HepG2 (cell line): ENCODE data around the gene JUND. TPM values are rescaled to one million over a fixed set of nuclear protein-coding genes. Genes with fewer than 3 reads are reported as not detected.
A peak's percentile ranks its signal among the peaks of the same experiment; 100 is the strongest.

Experiments used
- ATAC-seq: fragments of 200-7000 bp; cut with Tn5 transposase; 3 replicates; pipeline ENCODE4 v1.9.1; 2020; ENCODE audit warnings: mild to moderate bottlenecking, moderate library complexity
- BruUV-seq: library from RNA; stranded (reverse); fragments of 400-500 nt; replicated peaks from 2 replicates; lab custom pipeline; 2021; lab: Mats Ljungman, UMichigan
- CTCF ChIA-PET: fragments of 300-600 bp; formaldehyde crosslinking; extraction: SDS; loops from one replicate; lab custom pipeline; 2021; ENCODE audit warnings: low total read pairs, inconsistent platforms, low intra/inter-chr PET ratio; lab: Yijun Ruan, JAX
- POLR2A ChIA-PET: fragments of 350-600 bp; sonication (Branson Sonifier 250); formaldehyde crosslinking; loops from one replicate; lab custom pipeline; 2020; ENCODE audit warnings: antibody characterized with exemption, inconsistent platforms; lab: Yijun Ruan, JAX
- DNase-seq: peaks from one replicate; pipeline ENCODE4 v3.0.0-alpha.2; 2015; ENCODE audit warnings: low spot score
- FAIRE-seq: peaks from 3 replicates; lab custom pipeline; 2011; peaks lifted over from hg19 to GRCh38; lab: Jason Lieb, UNC
- H2AFZ ChIP-seq: one replicate; pipeline ENCODE4 v1.6.1; 2011; ENCODE audit warnings: low read length, inconsistent platforms
- H3K27ac ChIP-seq: fragments of 300-600 bp; 3 replicates; pipeline ENCODE4 v1.8.0; 2011; ENCODE audit warnings: mixed run types, mild to moderate bottlenecking, mixed read lengths, low read length, inconsistent platforms; ENCODE audit not compliant: insufficient read depth; ENCODE audit errors: extremely low read length
- H3K27me3 ChIP-seq, 2 experiments: fragments of 200-600 bp in 1 of 2; 2 replicates in 1 of 2; 3 replicates in 1 of 2; pipeline versions ENCODE4 v1.6.0 to v1.8.0; 2011; ENCODE audit warnings: low read length in 2 of 2, mild to moderate bottlenecking in 2 of 2, moderate library complexity in 2 of 2, inconsistent platforms in 1 of 2; ENCODE audit not compliant: insufficient read depth in 2 of 2, control insufficient read depth in 1 of 2
- H3K36me3 ChIP-seq, 2 experiments: fragments of 200-600 bp in 1 of 2; replicated peaks in 1 of 2; 2 replicates in 1 of 2; 3 replicates in 1 of 2; pipeline versions ENCODE4 v1.5.1 to v1.8.0; 2011; ENCODE audit warnings: low read length in 2 of 2, inconsistent platforms in 1 of 2; ENCODE audit not compliant: insufficient read depth in 2 of 2, control insufficient read depth in 1 of 2
- H3K4me1 ChIP-seq: 2 replicates; pipeline ENCODE4 v1.5.1; 2012; ENCODE audit warnings: low read length, inconsistent platforms; ENCODE audit not compliant: insufficient read depth
- H3K4me2 ChIP-seq: 2 replicates; pipeline ENCODE4 v1.6.0; 2011; ENCODE audit warnings: low read depth, low read length, inconsistent platforms
- H3K4me3 ChIP-seq, 3 experiments: fragments of 200-600 bp in 1 of 3; sonication (generic), shearing (Covaris generic) in 1 of 3; replicated peaks in 1 of 3; 2 replicates each; pipeline ENCODE4 v1.5.1; 2011 to 2016; ENCODE audit warnings: low read length in 3 of 3, inconsistent platforms in 2 of 3, low read depth in 2 of 3, mild to moderate bottlenecking in 2 of 3, control low read depth in 1 of 3, mixed read lengths in 1 of 3; ENCODE audit not compliant: insufficient read depth in 1 of 3
- H3K79me2 ChIP-seq: one replicate; pipeline ENCODE4 v1.6.1; 2011; ENCODE audit warnings: low read length, inconsistent platforms; ENCODE audit not compliant: insufficient read depth
- H3K9ac ChIP-seq: 2 replicates; pipeline ENCODE4 v1.6.0; 2011; ENCODE audit warnings: mild to moderate bottlenecking, low read depth, low read length, inconsistent platforms; ENCODE audit not compliant: insufficient read depth
- H3K9me3 ChIP-seq: 2 replicates; pipeline ENCODE4 v1.5.1; 2012; ENCODE audit warnings: mild to moderate bottlenecking, low read length
- H4K20me1 ChIP-seq: 2 replicates; pipeline ENCODE4 v1.6.0; 2011; ENCODE audit warnings: inconsistent platforms, mild to moderate bottlenecking, low read length, moderate library complexity; ENCODE audit not compliant: insufficient read depth
- AKAP8 ChIP-seq: sonication (generic); formaldehyde crosslinking; IDR thresholded peaks from 2 replicates; pipeline ENCODE4 v1.5.1; 2020; ENCODE audit warnings: mild to moderate bottlenecking, missing genetic modification reagents
- CTCF ChIP-seq: sonication (generic); formaldehyde crosslinking; IDR thresholded peaks from 2 replicates; pipeline ENCODE4 v1.5.0; 2020; ENCODE audit warnings: mild to moderate bottlenecking, missing genetic modification reagents, moderate library complexity
- GABPB1 ChIP-seq: IDR thresholded peaks from 2 replicates; pipeline ENCODE4 v1.6.1; 2016; ENCODE audit warnings: mild to moderate bottlenecking, missing genetic modification reagents, moderate library complexity, missing compliant biosample characterization
- ISX ChIP-seq: sonication (generic); formaldehyde crosslinking; conservative IDR thresholded peaks from 2 replicates; pipeline ENCODE4 v1.5.0; 2020; ENCODE audit warnings: missing genetic modification reagents
- PCBP1 ChIP-seq: fragments of 200-400 bp; formaldehyde crosslinking; IDR thresholded peaks from 2 replicates; pipeline ENCODE4 v1.6.1; 2017; ENCODE audit warnings: mild to moderate bottlenecking, low read depth, low read length, borderline replicate concordance
- TCF12 ChIP-seq, 2 experiments: fragments of 450-650 bp in 1 of 2; sonication (generic) in 1 of 2; formaldehyde crosslinking in 1 of 2; IDR thresholded peaks; 2 replicates each; pipeline versions ENCODE4 v1.6.1 to v1.8.0; 2017 to 2022; ENCODE audit warnings: antibody characterized with exemption in 1 of 2, mild to moderate bottlenecking in 1 of 2, missing genetic modification reagents in 1 of 2, moderate library complexity in 1 of 2
- ZFP36 ChIP-seq: fragments of 150-350 bp; IDR thresholded peaks from 2 replicates; pipeline ENCODE4 v1.6.1; 2018; ENCODE audit warnings: borderline replicate concordance, low read length, low read depth; ENCODE audit not compliant: partially characterized antibody
- ZKSCAN1 ChIP-seq: fragments of 150-350 bp; IDR thresholded peaks from 2 replicates; pipeline ENCODE4 v1.6.1; 2014; ENCODE audit warnings: low read length
- ZNF205 ChIP-seq: IDR thresholded peaks from 2 replicates; pipeline ENCODE4 v1.6.1; 2018; ENCODE audit warnings: missing biosample characterization, missing genetic modification reagents
- WGBS: methylation state at CpG from one replicate; pipeline ENCODE4 v1.1.6; 2017; ENCODE audit warnings: low lambda C conversion rate; 5-methylcytosine and 5-hydroxymethylcytosine counted together
- in situ Hi-C: cut with HindIII; loops from 2 replicates; pipeline ENCODE4 v1.10.0; 2017; ENCODE audit warnings: low pct_unique_long_range_greater_than_20kb; ENCODE audit not compliant: extremely low pct_ligation_motif_present
- intact Hi-C: fragments of 100-400 bp; cut with micrococcal nuclease; formaldehyde crosslinking; loops from one replicate; pipeline ENCODE4 v1.10.0; 2022; ENCODE audit not compliant: unreplicated experiment
- polyA plus RNA-seq, 8 experiments: library from polyadenylated mRNA; depleted of rRNA in 3 of 8; stranded (reverse) in 7 of 8; unstranded in 1 of 8; fragments of >200 nt; fragmentation: Illumina TruSeq in 4 of 8; extraction: Trizol in 4 of 8; gene quantifications; 2 replicates each; pipeline versions ENCODE4 v1.2.1 to v1.2.3, GENCODE V29; 2011 to 2016; ENCODE audit warnings: low read depth in 4 of 8, missing spikeins in 1 of 8, mixed read lengths in 1 of 8; ENCODE audit not compliant: insufficient read depth in 1 of 8
- total RNA-seq, 5 experiments: library from RNA; depleted of rRNA; stranded (reverse); fragments of >200 nt; fragmentation: Illumina TruSeq; extraction: Trizol; gene quantifications; 2 replicates each; pipeline ENCODE4 v1.2.3, GENCODE V29; 2016; ENCODE audit warnings: low read depth in 1 of 5

Gene JUND
- total and polyA plus RNA-seq, 2 of the 13 experiments (the other 11 are each of a cell fraction or from before 2014, with no cell fraction given): 41.2 to 59.8 TPM

- TF ChIP-seq ZFP36 (no peak), ZNF205 (CRISPR knock-in tag) (no peak), PCBP1 (no peak), CTCF (CRISPR knock-in tag) (peak; percentile 92), TCF12 (IDR thresholded peaks at IDR 0.05) (no peak), TCF12 (CRISPR knock-in tag; IDR thresholded peaks at IDR 0.05) (no peak), GABPB1 (no peak)
These were observed 29.6 kb downstream of the JUND start (continued) for GRCh38 chr19:18251587-18252369.

- POLR2A ChIA-PET: no interaction called here
- H3K27ac ChIP-seq: no peak overlapping the region
- no peak for DNase-seq
- no peak overlapping the region for H3K4me3 ChIP-seq
- BruUV-seq: no TSS peak
- in situ Hi-C loops: loop anchor here (5.0 kb wide), 1 partner anchor 43 kb away; no protein-coding TSS in a partner anchor
- no peak overlapping the region for H3K4me2 ChIP-seq
- H2AFZ ChIP-seq: no peak overlapping the region
- CTCF ChIA-PET: interaction anchor here (3.3 kb wide), 1 partner anchor 42 kb away, joined by 38 read pairs; no protein-coding TSS in a partner anchor
- H3K9me3 ChIP-seq: no peaks in the 10 kb centered on the region
- H3K27me3 ChIP-seq: peaks cover 0 to 9% of the 10 kb centered on the region in 2 experiments; a peak in 2 of 5 replicates
- H3K4me1 ChIP-seq: peaks cover 19% of the 10 kb centered on the region
- no peaks in the 10 kb centered on the region for H3K79me2 ChIP-seq
- WGBS: 33% methylated on average over 3 of the region's 5 CpGs
- FAIRE-seq: no peak
- ATAC-seq: no peak
- intact Hi-C loops: no loop called here
- no peaks in the 10 kb centered on the region for H4K20me1 ChIP-seq
- no peak overlapping the region for H3K9ac ChIP-seq
- TF ChIP-seq ZKSCAN1: peak; percentile 51; the same call in 1 of the 2 replicates
- TF ChIP-seq AKAP8: no peak
- no peak for TF ChIP-seq ISX (CRISPR knock-in tag)
- H3K36me3 ChIP-seq: no peaks in the 10 kb centered on the region
These were observed 31.6 kb downstream of the JUND start for GRCh38 chr19:18249834-18250233.
